SKM-1 (cell line): ENCODE measurements around the gene REV3L.

Experiments used
- DNase-seq: peaks from one replicate; lab custom pipeline; 2025; ENCODE audit not compliant: unreplicated experiment; lab: John Stamatoyannopoulos, UW

Gene REV3L

DNA sequence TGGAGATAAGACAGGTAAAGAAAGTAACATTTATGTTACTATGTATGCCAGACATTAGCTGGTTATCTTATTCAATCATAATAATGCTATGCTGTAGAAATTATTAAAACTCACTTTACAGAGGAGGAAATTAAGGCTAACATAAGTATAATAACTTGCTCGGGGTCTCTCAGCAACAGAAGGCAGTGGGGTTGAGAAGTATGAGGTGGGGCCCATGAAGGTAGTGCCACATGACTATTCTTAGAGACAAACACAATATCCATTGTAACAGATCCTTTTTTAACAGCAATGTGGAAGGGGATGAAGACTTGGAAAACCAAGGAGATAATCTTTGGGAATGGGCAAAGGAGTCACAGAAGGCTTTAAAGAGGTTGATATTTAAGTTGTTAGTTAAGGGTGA, 11.5 kb downstream of the REV3L start:
- DNase-seq, result no peak

DNA sequence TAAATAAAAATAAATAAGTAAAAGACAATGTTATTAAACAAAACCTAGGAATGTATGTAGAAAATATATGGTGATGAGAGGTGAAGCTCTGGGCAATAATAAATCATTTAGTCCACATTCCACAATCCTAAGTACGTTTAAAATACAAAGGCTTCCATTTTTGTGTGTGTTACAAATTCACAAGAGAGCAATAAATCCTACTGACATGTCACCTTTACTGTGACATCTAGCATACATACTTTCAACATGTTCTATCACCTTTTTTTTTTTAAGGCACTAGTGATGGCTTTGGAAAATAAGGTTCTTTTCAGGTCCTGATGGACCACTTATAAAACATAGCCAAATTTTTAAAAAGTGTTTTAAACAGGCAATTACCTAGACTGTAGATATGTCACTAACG, 12.0 kb downstream of the REV3L start:
- DNase-seq, result no peak

DNA sequence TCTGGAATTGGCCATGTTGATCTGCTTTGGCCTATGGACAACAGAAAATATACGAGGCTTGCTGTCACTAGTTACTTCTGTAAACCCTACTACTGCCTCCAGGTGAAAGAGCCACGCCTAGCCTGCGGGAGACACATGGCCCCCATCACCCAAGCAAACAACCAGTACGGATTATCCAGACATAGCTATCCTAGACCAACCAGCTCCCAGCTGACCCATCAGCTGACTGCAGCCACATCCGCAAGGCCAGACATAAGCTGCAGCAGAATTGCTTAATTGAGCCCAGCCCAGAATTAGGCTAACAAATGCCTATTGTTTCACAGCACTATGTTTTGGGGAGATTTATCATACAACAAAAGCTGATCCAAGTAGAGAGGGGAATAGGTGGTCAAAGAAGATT, 13.5 kb downstream of the REV3L start:
- DNase-seq, result no peak

DNA sequence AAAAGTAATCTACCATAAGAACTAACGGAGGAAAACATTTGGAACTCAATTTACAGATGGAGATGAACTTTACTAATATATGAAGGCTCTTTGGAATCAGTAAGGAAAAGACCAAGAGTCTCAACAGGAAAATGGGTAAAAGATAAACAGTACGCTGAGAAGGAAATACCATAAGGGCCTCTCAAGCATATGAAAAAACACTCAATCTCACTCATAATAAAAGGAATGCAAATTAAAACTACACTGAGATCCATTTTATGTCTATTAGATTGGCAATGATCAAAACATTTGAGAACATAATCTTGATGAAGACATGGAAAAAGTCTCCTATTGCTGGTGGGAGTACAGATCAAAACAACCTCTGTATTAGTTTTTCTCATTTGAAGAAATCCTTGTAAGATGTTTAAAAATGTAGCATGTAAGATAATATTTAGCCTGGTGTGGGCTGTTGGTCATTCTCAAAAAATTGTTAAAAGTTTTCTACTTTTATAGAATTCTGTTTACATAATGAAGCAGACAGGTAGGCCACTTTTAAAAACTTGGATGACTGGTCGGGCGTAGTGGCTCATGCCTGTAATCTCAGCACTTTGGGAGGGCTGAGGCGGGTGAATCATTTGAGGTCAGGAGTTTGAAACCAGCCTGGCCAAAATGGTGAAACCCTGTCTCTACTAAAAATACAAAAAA, 14.5 kb downstream of the REV3L start:
- no peak for DNase-seq

DNA sequence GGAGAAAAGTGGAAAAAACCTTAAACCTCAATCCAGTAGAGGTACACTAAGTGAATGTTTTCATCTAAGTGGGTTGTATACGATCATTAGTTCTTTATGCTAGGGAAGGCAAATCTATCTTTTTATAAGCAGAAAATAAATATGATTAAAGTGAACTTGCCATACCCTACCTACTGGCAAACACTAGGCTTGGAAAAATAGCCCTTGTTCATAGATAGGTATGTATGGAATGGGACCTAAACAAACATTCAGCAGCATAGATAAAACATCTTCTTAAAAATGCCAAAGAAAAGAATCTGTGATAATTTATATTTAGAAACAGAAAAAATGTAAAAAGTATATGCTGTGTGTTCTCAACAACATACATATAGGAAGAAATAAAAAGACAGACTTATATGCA, 18.8 kb downstream of the REV3L start:
- DNase-seq, result no peak

DNA sequence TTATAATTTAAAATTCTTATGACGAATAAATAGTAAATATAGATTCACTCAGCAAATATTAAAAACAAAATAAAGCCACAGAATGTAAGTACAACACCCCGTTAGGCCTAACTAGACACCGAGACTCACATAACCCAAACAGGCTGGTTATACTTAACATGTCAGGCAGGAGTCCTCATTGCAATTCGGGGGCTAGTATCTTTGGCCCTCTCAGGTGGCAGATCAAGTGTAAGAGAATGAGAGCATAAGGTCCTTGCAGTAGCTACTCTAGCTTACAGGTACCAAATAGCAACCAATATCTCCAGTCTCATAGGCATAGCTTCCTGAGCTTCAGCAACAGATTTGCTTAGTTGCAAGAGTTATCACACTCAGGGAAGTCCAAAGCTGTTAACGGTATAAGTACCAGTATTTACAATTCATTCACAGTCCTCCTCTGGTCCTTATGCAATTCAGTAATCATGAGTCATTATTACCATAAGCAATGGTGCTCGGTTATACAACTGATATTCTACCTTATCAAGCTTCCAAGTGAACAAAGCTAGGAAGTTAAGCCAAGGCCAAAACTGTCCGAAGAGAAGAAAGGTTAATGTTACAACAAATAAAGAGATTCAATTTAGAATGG, 20.1 kb downstream of the REV3L start:
- DNase-seq, result no peak

DNA sequence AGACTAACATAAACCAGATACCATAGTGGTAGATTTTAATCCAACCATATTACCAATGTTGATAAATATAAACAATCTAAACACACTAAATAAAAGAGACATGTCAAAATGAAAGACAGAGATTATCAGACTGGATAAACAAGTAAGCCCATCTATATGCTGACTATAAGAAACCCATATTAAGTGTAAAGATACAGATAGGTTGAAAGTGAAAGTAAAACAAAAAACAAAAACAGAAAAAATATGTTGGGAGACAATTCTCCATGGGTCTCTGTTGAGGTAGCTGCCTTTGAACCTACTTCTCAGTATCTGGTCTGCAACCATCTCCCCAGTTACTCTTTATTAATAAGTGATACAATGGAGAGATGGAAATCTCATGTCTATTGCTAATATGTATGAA, 21.2 kb downstream of the REV3L start:
- DNase-seq, result no peak

DNA sequence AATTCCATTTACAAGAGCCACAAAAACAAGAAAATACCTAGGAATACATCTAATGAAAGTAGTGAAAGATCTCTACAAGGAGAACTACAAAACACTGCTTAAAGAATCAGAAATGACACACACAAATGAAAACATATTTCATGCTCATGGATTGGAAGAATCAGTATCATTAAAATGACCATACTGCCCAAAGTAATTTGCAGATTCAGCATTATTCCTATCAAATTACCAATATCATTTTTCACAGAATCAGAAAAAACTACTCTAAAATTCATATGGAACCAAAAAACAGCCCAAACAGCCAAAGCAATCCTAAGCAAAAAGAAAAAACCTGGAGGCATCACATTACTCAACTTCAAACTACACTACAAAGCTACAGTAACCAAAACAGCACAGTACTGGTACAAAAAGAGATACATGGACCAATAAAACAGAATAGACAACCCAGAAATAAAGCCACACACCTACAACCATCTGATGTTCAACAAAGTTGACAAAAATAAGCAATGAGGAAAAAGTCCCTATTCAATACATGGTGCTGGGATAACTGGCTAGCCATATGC, 24.3 kb downstream of the REV3L start:
- no peak for DNase-seq

DNA sequence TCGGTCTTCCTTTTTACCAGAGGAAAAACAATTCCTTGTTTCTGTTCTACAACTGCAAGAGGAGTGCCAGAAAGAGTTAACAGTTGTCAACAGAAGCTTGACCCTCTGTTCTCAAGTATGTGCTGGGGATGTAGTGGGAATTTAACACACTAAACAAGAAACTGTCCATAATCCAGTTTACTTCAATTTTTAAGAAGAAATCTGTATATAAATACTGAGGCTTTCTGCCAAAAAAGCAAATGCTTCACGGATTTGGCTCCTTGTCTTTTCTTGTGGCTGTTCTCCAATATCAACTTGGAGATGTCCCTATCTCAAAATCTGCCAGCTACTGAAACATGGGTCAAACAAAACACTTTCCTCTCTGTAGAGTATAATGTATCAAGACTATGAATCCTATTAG, 26.8 kb downstream of the REV3L start:
- no peak for DNase-seq

DNA sequence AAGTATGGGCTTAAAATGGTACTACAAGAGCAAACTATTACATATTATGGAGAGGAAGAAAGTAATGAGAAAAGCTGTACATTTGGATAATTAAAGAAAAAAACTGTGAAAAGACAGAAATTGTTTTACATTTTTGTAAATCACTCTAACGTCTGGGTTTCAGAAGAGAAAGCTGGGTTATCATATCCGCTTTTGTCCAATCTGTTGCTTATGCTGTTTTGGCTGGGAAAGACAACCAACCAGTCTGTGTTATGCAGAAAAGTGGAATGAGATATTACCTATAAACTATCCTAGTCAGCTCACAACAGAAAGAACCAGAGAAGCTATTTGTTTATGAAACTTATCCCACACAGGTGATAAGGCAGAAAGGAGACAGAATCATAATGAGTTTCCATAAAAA, 32.4 kb downstream of the REV3L start:
- no peak for DNase-seq

DNA sequence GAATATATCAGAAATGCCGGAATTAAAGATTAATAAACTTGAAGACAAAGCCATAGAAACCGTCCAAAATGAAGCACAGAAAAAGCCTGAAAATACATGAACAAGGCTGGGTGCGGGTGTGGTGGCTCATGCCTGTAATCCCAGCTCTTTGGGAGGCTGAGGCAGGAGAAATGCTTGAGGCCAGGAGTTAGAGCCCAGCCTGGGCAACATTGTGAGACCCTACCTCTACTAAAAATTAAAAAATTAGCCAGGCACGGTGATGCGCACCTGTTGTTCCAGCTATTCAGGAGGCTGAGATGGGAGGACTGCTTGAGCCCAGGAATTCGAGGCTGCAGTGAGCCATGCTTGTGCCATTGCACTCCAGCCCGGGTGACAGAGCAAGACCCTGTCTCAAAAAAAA, 32.9 kb downstream of the REV3L start:
- DNase-seq, result no peak

DNA sequence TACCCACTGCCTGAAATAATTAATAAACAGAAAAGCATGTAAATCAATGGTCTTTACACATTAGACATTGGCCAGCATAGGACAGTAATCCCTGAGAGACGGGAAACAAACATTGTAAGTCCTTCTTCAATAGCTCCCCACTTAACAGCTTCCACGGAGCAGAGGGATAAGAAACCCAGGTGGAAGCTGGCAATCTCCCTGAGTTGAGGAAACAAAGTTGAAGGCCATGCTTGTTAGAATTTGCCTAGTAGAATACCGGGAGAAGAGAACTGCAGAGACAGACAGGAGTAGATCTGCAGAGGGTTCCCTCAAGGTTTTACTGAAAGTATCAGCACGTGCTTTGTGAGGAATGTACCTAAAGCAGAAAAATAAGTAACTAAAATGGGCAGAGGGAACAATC, 33.9 kb downstream of the REV3L start:
- no peak for DNase-seq

DNA sequence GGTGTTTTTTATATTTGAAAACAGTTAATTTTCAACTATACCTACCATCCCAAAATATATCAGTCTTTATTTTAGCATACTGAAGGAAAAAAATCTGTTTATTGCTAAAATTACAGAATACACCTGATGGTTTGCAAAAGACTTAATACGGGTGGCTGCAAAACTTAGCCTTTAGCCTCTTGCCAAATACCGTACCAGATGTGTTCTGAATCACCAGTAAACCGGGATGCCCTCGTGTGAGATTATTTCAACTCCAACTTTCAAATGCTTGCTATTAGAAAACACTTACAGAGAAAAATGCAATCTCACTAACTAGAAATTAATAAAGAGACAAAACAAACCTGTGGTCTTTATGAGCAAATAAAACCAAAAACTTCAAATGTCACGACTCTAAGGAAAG, 36.0 kb downstream of the REV3L start:
- no peak for DNase-seq

DNA sequence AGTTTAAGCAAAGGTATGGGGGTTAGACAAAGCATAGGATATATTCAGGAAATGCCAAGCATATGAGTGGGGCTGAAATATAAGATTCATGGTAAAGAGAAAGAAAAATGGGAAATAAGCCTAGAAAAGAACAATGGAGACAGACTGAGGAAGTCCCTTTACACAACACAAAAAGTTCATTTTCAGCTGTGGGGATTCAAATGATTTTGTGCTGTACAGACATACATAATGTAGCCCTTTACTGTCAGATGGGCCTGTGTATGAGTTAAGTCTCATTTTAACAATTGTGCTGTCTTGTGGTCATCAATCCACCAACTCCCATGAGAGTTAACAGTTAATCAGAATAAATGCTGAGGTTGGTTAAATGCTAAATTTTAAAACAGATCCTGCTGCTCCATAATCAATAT, 37.2 kb downstream of the REV3L start:
- DNase-seq, result no peak

DNA sequence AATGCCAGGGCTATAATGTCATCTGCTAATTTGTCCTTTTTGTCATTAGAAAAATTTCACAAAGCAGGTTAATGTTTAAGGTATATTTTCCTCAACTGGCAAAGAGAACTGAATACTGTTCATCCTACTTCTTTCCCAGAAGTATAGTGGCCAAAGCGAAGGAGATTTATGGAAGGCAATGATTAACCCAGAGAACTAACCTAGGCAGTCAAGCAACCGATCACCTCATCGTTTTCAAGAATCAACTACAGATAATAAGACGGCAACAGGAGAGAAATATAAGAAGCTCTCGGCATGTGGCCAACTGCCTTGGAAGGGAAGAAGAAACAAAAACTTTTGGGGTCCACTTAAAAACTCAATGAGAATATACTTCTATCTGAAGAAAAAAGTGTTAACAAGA, 38.2 kb downstream of the REV3L start:
- no peak for DNase-seq

DNA sequence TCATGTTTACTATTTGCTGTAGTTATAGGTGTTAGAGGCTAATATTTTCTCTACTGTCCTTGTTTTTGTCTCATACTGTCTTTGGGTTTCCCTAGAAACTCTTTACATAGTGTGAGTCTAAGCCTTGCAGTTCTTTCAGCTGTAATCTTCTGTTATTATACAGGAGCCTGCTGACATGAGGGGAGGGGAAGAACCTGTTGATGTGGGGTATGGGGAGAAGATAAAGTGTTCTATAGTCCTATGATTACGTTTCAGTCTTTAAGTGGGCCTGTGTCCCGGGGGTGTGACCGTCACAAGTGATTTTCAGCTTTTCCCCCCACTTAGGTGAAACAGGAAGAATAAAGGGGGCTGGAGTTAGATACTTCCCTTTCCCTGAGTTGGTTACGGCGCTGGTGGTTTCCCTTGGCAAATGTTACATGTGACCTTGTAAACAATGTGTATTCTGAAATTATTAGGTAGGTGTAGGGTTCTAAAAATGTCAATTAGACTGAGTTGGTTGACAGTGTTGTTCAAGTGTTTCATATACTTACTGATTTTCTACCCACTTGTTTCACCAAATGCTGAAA, 41.3 kb downstream of the REV3L start:
- DNase-seq, result peak; percentile 29

DNA sequence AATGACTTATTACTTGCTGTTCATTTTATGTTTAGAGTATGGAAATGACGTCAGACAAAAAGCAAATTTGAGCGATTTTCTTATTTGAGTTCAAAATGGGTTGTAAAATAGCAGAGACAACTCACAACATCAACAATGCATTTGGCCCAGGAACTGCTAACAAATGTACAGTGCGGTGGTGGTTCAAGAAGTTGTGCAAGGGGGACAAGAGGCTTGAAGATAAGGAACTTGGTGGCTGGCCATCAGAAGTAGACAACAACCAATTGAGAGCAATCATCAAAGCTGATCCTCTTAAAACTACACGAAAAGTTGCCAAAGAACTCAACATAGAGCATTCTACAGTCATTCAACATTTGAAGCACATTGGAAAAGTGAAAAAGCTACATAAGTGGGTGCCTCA, 43.8 kb downstream of the REV3L start:
- no peak for DNase-seq

DNA sequence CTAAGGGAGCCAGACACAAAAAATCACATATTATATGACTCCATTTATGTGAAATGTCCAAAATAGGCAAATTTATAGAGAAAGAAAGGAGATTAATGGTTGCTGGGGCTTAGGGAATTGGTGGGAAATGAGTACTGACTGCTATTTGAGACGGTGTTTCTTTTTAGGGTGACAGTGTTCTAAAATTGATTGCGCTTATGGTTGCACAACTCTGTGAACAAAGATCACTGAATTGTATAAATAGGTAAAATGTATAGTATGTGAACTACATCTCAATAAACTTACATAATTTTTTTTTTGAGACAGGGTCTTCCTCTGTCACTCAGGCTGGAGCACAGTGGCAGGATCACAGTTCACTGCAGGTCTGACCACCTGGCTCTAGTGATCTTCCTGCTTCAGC, 45.4 kb downstream of the REV3L start:
- DNase-seq, result no peak

DNA sequence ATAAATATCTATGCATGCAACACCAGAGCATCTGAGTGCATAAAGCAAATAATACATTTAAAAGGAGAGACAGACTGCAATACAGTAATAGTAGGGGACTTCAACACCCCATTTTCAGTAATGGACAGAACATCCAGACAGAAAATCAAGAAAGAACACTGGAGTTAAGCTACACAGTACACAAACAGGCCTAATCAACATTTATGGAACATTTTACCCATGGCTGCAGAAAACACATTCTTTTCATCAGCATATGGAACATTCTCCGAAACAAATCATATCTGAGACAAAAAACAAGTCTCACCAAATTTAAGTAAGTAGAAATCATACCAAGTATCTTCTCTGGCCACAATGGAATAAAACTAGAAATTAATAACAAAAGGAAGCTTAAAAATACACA, 50.5 kb downstream of the REV3L start:
- DNase-seq, result no peak

DNA sequence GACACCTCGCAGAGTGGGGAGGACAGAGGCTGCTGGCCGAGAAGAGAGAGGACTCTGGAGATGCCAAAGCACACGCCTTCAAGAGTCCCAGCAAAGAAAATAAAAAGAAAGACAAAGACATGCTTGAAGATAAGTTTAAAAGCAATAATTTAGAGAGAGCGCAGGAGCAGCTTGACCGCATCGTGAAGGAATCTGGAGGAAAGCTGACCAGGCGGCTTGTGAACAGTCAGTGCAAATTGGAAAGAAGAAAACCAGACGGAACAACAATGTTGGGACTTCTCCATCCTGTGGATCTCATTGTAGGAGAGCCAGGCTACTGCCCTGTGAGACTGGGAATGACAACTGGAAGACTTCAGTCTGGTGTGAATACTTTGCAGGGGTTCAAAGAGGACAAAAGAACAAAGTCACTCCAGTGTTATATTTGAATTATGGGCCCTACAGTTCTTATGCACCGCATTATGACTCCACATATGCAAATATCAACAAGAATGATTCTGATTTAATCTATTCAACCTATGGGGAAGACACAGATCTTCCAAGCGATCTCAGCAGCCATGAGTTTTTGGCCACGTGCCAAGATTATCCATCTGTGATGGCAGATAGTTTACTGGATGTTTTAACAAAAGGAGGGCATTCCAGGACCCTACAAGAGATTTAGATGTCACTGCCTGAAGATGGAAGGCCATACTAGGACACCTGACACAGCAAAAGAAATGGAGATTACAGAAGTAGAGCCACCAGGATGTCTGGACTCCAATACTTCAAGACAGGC, 52.2 kb downstream of the REV3L start:
- no peak for DNase-seq

DNA sequence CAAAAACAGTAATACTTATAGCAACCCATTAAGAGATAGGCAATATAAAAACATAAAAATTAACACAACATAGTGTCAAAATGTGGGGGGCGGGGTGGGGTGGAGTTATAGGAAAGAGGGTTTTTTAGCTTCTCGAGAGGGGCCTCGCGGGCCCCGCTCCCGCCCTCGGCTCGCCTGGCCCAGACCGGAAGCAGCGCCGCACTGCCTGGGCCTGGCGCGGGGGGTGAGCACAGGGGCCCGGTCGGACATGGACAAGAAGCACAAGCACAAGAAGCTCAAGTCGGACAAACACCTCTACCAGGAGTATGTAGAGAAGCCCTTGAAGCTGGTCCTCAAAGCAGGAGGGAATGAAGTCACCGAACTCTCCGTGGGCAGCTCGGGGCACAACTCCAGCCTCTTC, 53.4 kb downstream of the REV3L start:
- no peak for DNase-seq

DNA sequence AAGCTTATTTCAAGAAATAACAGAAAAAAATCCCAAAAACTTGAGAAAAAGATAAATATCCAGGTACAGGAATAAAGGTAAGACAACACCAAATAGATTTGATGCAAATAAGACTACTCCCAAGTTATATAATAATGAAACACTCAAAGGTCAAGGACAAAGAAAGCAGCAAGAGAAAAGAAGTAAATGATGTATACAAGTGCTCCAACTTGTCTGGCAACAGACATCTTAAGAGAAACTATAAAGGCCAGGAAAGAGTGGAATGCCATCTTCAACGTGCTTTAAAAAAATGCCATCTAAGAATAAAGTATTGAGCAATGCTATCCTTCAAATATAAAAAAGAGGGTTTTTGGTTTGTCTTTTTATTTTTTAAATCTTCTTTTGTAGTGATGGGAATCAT, 54.2 kb downstream of the REV3L start:
- no peak for DNase-seq
